ENCODE data around the gene OR8D1.

DNA sequence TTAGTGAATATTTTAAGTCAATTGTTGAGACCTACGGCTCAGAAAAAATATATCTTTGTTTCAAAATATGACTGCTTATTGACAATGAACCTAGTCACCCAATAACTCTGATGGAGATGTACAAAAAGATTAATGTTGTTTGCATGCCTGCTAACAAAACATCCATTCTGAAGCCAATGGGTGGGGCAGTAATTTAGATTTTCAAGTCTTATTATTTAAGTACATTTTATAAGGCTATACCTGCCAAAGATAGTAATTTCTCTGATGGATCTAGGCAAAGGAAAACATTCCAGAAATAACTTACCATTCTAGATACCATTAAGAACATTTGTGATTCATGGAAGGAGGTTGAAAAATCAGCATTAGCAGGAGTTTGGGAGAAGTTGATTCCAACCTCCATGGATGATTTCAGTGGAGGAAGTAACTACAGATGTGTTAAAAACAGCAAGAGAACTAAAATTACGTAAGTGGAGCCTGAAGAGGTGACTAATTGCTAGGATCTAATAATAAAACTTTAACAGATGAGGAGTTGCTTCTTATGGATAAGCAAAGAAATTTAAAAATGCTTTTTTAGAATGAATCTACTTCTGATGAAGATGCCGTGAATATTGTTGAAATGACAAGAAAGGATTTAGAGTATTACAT is 32.7 kb upstream of the OR8D1 start:
- TF ChIP-seq, protein P1, sequence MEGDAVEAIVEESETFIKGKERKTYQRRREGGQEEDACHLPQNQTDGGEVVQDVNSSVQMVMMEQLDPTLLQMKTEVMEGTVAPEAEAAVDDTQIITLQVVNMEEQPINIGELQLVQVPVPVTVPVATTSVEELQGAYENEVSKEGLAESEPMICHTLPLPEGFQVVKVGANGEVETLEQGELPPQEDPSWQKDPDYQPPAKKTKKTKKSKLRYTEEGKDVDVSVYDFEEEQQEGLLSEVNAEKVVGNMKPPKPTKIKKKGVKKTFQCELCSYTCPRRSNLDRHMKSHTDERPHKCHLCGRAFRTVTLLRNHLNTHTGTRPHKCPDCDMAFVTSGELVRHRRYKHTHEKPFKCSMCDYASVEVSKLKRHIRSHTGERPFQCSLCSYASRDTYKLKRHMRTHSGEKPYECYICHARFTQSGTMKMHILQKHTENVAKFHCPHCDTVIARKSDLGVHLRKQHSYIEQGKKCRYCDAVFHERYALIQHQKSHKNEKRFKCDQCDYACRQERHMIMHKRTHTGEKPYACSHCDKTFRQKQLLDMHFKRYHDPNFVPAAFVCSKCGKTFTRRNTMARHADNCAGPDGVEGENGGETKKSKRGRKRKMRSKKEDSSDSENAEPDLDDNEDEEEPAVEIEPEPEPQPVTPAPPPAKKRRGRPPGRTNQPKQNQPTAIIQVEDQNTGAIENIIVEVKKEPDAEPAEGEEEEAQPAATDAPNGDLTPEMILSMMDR (conservative IDR thresholded peaks at IDR 0.05; ENCODE audit: low read length): no peak
- TF ChIP-seq EZH2phosphoT487 (IDR thresholded peaks at IDR 0.05; ENCODE audit: borderline replicate concordance, low read depth, low read length): no peak

Measured in OCI-LY7 (cell line).